ENCODE results near the gene PPP4R1. TPM values are rescaled to one million over a fixed set of nuclear protein-coding genes. Genes with fewer than 3 reads are reported as not detected.

PPP4R1 gene
- total RNA-seq, 1 experiment from 2014 or later, result 106 TPM

DNA sequence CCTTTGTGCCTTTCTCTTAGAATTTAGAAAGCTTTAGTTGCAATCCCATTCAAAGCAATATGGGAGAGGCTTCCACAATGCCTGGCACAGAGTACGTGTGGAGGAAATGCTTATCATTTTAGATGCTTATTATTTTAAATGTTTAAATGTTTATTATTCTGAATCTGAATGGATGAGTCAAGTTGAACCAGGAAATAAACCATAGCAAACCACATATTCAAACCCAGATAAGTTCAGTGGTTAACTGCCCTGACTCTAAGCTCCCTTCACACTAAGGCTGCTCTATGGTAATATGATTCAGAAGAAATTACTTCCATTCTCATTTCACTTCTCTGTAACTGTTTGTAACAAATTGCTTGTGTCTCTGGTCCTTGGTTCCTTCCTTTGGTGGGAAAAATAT lies 5.2 kb upstream of the PPP4R1 start:
- Mint-ChIP-seq H3K9me3 (no peaks in the 10 kb centered on the region; a peak in 1 of 5 replicates), H3K27me3 (ENCODE audit: low read depth) (no peaks in the 10 kb centered on the region), H3K4me1 (peaks cover 21 to 23% of the 10 kb centered on the region in 2 experiments), H3K4me3 (no peak overlapping the region), H3K36me3 (ENCODE audit: insufficient read depth in 1 of 3, low read depth in 3 of 3) (no peaks in the 10 kb centered on the region; a peak in 1 of 7 replicates), H3K27ac (no peak overlapping the region)
- H4K20me1 ChIP-seq (ENCODE audit: control insufficient read depth, insufficient read depth, insufficient read length), result no peaks in the 10 kb centered on the region
- no peak overlapping the region for H3K27ac ChIP-seq (ENCODE audit: insufficient read length, low read depth, low read length)
- H4K91ac ChIP-seq (ENCODE audit: insufficient read length, low read depth, low read length), result no peak overlapping the region
- no peaks in the 10 kb centered on the region for H3K79me1 ChIP-seq (ENCODE audit: insufficient read depth, low read depth, low read length, poor library complexity, severe bottlenecking)
- no peak overlapping the region for H3K23ac ChIP-seq (ENCODE audit: insufficient read length, low read depth, low read length)
- no peak overlapping the region for H4K5ac ChIP-seq (ENCODE audit: insufficient read length, low read depth, low read length)
- no peaks in the 10 kb centered on the region for H3K79me2 ChIP-seq (ENCODE audit: insufficient read depth, low read length)
- no peak overlapping the region for H3T11ph ChIP-seq (ENCODE audit: low read length)
- H2AK5ac ChIP-seq (ENCODE audit: insufficient read length, low read length), result no peak overlapping the region
- no peak overlapping the region for H2BK15ac ChIP-seq (ENCODE audit: low read depth, low read length)
- no peak overlapping the region for H3K9ac ChIP-seq (ENCODE audit: extremely low read depth, insufficient read length, low read length)
- no peaks in the 10 kb centered on the region for H3K9me3 ChIP-seq (ENCODE audit: control insufficient read depth, low read depth, low read length)
- no peak overlapping the region for H2BK120ac ChIP-seq (ENCODE audit: low read depth, low read length, poor library complexity, severe bottlenecking)
- H2BK12ac ChIP-seq (ENCODE audit: insufficient read length, low read depth, low read length), result no peak overlapping the region
- no peaks in the 10 kb centered on the region for H3K27me3 ChIP-seq (ENCODE audit: insufficient read depth, low read length)
- H3K56ac ChIP-seq (ENCODE audit: insufficient read length, low read depth, low read length), result no peak overlapping the region
- no peak overlapping the region for H4K8ac ChIP-seq (replicated peaks; ENCODE audit: insufficient read length, low read depth, low read length)
- TF ChIP-seq, protein P1, sequence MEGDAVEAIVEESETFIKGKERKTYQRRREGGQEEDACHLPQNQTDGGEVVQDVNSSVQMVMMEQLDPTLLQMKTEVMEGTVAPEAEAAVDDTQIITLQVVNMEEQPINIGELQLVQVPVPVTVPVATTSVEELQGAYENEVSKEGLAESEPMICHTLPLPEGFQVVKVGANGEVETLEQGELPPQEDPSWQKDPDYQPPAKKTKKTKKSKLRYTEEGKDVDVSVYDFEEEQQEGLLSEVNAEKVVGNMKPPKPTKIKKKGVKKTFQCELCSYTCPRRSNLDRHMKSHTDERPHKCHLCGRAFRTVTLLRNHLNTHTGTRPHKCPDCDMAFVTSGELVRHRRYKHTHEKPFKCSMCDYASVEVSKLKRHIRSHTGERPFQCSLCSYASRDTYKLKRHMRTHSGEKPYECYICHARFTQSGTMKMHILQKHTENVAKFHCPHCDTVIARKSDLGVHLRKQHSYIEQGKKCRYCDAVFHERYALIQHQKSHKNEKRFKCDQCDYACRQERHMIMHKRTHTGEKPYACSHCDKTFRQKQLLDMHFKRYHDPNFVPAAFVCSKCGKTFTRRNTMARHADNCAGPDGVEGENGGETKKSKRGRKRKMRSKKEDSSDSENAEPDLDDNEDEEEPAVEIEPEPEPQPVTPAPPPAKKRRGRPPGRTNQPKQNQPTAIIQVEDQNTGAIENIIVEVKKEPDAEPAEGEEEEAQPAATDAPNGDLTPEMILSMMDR (conservative IDR thresholded peaks at IDR 0.05), result no peak
- no peak overlapping the region for H3K4me2 ChIP-seq (ENCODE audit: insufficient read depth, insufficient read length, low read length)
- DNase-seq, result no peak
- no peak overlapping the region for H3K14ac ChIP-seq (ENCODE audit: insufficient read depth, low read length)
- H3K18ac ChIP-seq (ENCODE audit: insufficient read length, low read depth, low read length), result no peak overlapping the region
- no peaks in the 10 kb centered on the region for H3K23me2 ChIP-seq (ENCODE audit: insufficient read length, low read depth, low read length, poor library complexity, severe bottlenecking)
- no peak overlapping the region for H2BK20ac ChIP-seq (ENCODE audit: low read depth, low read length, poor library complexity, severe bottlenecking)
- no peak overlapping the region for H2AFZ ChIP-seq (ENCODE audit: low read length)
- no CpG with 5 or more reads among the region's 1 CpG for WGBS (ENCODE audit: extremely low coverage, insufficient read length, low lambda C conversion rate)
- H3K4ac ChIP-seq (ENCODE audit: low read depth, low read length), result no peak overlapping the region
- no peak overlapping the region for H2BK5ac ChIP-seq (ENCODE audit: insufficient read length, low read length)
- 0 out of 2 replicates have a peak, but pooled peaks cover 2% of the 10 kb centered on the region for H3K4me1 ChIP-seq (ENCODE audit: insufficient read depth, low read length)

All from H9 (cell line).